CD4-positive, alpha-beta T cell treated with Interleukin-21 for 1 hour (primary cell): Measurements from ENCODE around the gene ABI3BP.

Experiments
- DNase-seq: peaks from one replicate; pipeline ENCODE4 v3.0.0-alpha.2; 2020

ABI3BP gene

GRCh38 chr3:100717637-100718487, 275.4 kb downstream of the ABI3BP start:
- DNase-seq: no peak

GRCh38 chr3:100717063-100717462, 276.2 kb downstream of the ABI3BP start:
- DNase-seq: no peak

- no peak for DNase-seq
Observed at GRCh38 chr3:100715176-100715575, 278.0 kb downstream of the ABI3BP start.

DNA sequence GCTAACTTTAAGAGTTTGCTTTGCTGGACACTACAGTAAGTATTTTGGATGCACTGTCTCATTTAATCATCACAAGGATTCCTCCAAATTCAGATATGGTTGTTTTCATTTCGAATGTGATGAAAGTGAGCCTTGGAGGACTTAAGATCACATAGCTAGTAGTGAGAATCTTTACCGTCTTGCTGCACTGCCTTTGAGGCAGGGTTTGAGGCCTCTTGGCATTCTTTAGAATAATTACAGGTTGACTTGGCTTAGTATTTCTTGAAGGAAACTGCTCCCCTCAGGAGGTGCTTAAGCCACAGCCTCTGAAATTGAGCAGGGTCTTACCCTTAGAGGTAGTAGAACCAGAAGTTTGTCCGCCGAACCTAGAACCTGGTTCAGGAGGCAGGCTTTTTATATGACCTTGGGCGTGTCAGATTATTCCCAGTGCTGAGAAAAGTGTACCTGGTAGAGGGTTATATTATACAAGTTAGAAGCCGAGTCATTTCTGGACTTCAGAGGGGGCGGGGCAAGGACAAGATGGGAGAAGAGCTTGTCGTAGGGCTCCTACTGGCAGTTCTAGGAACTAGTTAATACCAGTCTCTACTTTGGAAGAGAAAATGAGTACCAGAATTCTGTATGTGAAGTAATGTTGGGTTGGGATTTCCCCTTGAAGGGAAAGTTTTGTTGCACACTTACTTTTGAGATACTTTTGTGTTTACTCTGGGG, 282.8 kb downstream of the ABI3BP start:
- peak; percentile 70 for DNase-seq

DNA sequence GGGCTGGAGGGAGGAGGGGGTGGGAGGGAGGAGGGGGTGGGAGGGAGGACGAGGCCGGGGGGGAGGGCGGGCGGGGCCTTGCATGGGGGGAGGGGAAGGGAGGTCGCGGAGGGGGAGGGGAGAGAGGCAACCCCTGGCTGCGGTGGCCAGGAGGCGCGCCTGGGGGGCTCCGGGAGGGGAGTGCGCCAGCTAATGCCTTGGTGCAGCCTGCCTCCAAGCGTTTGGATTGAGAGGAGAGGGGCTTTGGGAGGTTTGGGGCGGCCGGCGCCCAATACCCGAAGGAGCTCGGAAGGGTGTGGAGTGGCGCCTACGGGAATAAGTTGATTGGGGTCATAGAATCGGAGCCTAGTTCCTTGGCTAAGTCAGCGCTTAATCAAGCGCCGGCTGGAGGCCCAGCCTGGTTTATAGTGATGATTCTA, 283.4 kb downstream of the ABI3BP start:
- peak; percentile 40 for DNase-seq

DNA sequence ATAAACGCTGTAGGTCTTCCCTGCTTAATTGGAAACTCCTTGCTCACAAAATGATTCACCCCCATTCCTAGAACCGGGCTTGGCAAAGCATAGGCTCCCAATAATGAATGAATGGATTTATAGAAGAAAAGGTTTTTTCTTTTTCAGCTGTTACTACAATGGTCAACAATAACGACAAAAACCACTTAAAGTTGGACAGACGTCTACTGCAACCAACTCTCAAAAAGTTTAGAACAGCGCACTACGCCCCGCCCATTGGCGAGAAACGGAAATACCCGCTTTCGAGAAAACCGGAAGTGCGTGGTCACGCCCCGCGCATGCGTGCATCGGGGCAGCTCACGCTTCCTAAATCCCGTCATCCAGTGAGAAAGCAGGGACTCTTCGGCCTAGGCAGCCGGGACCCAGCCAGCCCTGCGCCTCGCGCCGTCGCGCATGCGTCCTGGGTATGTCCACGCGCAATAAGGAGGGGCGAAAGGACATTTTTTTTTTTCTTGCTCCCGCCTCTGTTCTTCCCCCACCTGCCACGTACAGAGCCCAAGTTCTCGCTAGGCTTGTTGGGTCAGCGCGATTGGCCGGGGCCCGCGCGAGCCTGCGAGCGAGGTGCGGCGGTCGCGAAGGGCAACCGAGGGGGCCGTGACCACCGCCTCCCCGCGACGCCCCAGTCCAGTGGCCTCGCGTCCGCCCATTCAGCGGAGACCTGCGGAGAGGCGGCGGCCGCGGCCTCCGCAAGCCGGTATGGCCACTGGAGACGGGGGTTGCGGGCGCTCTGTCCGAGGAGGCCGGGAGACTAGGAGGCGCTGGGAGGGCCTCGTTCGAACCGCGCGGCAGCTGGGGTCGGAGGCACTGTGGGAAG, 284.0 kb downstream of the ABI3BP start, which contains the start of gene TFG:
TFG (plus strand) TSS at position 506 of the 853 bp plus-strand sequence. CDS start 4,192 bp downstream, outside the sequence.
- DNase-seq: peak; percentile 99

GRCh38 chr3:100708644-100708988, 284.6 kb downstream of the ABI3BP start:
- DNase-seq: no peak

- DNase-seq: no peak
Observed at GRCh38 chr3:100706365-100706764, 286.9 kb downstream of the ABI3BP start.

GRCh38 chr3:100703865-100704264, 289.4 kb downstream of the ABI3BP start:
- DNase-seq: no peak

DNA sequence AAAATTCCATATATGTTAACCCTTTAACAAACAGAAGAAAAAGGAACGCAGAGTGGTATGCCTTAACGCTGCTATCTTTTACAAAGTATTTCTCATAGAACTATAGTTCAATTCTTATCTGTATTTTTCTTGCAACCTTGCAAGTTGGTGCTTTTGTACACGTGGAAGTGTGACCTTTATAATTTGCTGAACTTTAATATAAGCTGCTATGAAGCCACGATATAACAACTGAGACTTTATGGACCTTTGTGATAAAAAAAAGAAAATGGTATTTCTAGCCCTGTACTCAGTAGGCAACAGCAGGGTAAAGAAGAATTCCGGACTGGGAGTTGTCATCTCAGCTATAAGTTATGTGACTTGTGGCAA, 290.3 kb downstream of the ABI3BP start:
- DNase-seq: no peak

- DNase-seq: no peak
Observed at GRCh38 chr3:100702082-100702979, 290.9 kb downstream of the ABI3BP start.

DNA sequence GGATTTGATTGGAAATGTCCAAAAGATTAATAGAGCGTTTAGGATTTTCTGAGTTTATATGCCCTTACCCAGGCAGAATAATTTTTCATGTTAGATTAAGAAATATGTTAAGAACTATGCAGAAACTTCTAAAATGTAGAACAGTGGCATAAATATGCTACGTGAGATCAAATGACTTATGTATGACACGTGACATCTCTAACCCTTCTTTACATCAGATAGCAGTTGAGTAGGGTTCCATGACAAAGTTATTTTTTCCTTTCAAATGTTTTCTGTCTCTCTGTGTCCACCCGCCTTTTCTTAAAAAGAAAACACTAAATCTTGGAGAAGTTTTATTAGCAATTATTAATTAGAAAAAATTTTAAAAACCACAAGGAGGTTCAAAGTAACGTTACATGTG, 292.5 kb downstream of the ABI3BP start:
- no peak for DNase-seq
